HG03095 (cell line): ENCODE data around the gene PCSK4.
"Not testable (repeated sequence)": the region's sequence is repeated elsewhere in the genome, so short reads cannot be mapped to it uniquely, and the experiment has no call there.

ENCODE experiments used
- ATAC-seq: cut with Tn5 transposase; IDR thresholded peaks from one replicate; pipeline ENCODE4 v1.9.1; 2021; ENCODE audit warnings: moderate library complexity; ENCODE audit not compliant: unreplicated experiment

The PCSK4 gene

DNA sequence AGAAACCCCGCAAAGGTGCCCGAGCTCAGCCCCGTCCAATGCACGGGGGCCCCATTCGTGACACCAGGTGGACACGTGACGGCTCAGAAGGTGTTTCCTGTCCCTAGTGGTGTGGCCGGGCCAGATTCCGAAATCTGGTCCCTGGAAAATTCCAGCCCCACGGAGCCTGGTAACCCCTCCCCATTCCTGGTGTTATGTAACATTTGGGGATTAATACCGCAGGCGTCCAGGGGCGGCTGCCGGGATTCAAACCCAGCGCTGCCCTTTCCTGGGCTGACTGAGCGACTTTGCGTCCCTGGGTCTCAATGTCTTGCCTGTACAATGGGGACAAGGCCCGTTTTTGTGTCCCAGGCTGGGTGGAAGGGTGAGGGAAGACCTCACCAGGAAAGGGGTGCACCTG, 32.7 kb upstream of the PCSK4 start:
- no peak for ATAC-seq

GRCh38 chr19:1522061-1522460, 31.9 kb upstream of the PCSK4 start:
- ATAC-seq: no peak

DNA sequence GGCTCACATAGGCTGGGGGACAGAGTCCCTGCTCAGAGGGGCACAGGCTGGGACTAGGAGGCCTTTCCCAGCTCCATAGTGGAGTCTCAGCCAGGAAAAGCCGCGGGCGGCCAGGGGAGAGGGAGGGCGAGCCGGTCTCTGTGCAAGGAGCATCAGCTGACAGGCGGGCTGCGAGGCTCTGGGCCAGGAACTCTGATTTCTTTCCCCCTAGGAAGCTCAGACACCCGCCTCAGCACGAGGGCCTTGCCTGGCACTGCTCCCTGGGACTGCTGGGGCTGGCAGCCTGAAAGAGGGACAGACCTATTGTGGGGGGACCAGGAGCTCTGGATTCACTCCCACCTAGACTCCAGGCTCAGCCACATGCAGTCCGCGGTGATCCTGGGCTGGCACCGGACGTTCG, 31.5 kb upstream of the PCSK4 start:
- ATAC-seq: no peak

- ATAC-seq: no peak
Observed at GRCh38 chr19:1520203-1520780, 30.1 kb upstream of the PCSK4 start.

DNA sequence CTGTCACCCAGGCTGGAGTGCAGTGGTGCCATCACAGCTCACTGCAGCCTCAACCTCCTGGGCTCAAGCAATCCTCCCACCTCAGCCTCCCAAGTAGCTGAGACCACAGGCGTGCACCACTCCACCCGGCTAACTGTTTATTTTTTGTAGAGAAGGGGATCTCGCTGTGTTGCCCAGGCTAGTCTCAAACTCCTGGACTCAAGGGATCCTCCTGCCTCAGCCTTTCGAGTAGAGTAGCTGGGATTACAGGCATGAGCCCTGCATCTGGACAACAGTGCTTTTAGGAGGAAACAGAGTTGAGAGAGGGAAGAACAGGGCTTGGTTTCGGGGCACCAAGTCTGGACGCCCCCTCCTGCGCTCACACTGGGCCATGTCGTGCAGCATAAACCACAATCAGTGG, 29.7 kb upstream of the PCSK4 start:
- not testable (repeated sequence) for ATAC-seq

DNA sequence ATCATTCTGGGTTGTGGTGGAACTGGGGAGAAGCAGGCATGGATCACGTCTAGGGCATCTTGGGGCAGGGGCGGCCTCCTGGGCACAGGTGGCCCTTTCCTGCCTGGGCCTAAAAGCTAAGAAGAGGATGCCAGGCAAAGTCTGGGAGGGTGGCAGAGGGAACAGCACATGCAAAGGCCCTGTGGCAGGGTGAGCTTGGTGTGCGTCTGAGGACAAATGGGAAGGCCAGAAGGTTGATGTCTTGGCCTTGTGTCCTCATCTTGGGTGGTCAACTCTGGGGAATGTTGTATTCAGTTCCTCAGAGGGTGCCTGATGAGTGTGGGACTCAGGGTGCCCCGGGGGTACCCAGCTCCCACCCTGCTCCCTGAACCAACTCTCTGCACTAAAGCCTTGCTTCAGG, 28.3 kb upstream of the PCSK4 start:
- no peak for ATAC-seq

GRCh38 chr19:1516395-1516753, 26.2 kb upstream of the PCSK4 start:
- no peak for ATAC-seq

DNA sequence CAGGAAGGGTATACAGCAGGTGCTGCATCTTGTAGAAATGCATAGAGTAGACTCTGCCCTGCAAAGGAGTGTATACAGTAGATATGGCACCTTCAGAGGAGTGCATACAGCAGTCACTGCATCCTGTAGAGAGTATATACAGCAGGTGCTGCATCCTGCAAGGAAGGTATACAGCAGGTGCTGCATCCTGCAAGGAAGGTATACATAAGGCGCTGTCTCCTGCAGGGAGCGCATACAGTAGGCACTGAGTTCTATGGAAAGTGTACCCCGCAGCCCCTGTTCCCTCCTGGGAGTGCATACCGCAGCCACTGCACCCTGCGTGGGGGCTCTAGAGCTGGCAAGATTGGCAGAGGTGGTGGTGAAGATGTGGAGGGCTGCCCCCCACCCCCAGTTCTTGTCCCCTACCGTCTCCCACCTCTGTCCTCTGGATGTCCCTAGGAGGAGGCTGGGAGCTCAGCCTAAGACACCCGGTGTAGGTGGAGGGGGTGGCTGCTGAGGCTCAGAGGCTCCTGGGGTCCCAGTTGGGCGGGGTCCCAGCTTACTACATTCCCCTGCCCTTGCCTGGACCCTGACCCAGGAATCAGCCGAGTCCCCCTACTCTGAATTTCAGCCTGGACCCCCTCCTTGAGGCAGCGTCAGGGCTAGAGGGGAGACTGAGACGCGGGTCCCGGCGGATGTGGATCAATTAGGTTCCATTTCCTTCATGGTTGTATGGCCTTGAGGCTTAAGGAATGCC, 25.0 kb upstream of the PCSK4 start:
- no peak for ATAC-seq

DNA sequence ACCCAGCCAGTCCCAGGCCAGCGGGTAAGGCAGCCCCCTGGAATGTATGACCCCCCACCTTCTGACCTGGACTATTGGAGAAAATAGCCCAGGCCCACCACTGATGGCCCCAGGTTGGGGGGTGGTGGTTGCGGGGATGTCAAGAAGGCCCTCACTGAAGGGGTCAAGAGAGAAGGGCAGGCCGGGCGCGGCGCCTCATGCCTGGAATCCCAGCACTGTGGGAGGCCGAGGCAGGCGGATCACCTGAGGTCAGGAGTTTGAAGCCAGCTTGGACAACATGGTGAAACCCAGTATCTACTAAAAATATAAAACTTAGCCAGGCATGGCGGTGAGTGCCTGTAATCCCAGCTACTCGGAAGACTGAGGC, 24.1 kb upstream of the PCSK4 start:
- ATAC-seq: no peak

- ATAC-seq: no peak
Observed at GRCh38 chr19:1513499-1514294, 23.5 kb upstream of the PCSK4 start.

DNA sequence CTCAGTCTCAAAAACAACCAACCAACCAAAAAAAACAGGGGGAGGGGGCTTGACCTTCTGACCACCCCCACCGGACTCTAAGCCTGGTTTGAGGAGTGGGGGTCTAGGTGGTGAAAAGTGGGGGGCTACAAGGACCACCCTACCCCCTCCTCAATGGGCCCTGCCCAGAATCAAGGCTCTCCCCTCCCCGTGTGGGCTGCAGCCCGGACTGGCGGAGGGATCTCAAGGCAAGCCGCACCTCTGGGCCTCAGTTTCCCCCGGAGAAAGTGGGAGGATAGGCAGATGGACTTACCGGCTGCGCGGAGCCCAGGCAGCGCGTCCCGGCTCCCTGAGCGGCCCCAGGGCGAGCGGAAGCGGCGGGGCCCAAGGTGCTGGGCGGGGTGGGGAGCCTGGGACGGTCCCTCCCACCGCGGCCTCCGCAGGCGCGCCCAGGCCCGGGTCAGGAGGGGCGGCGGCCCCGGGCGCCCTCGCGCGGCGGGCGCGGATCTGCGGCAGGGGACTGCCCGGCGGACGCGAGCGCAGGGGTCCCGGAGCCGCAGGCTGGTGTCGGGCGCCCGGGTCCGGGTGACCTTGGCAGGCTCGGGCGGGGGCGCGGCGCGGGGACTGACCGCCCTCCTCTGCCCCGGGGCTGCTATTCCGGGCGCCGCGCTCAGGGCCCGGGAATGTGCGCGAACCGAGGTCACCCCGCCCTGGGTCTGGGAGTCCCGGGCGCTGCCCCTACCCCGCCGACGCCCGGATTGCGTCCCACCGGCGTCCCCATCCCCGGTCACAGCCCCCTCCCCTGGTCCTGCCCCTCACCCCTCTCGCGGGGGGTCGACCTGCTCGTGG, 22.7 kb upstream of the PCSK4 start, which contains the start of gene ADAMTSL5:
TSS of gene ADAMTSL5 (minus strand) at position 349 of the 828 bp plus-strand sequence. CDS start 2,076 bp downstream, outside the sequence.
- no peak for ATAC-seq

- ATAC-seq: no peak
Observed at GRCh38 chr19:1511318-1512317, 21.5 kb upstream of the PCSK4 start.

- no peak for ATAC-seq
Observed at GRCh38 chr19:1510807-1511206, 20.7 kb upstream of the PCSK4 start.

DNA sequence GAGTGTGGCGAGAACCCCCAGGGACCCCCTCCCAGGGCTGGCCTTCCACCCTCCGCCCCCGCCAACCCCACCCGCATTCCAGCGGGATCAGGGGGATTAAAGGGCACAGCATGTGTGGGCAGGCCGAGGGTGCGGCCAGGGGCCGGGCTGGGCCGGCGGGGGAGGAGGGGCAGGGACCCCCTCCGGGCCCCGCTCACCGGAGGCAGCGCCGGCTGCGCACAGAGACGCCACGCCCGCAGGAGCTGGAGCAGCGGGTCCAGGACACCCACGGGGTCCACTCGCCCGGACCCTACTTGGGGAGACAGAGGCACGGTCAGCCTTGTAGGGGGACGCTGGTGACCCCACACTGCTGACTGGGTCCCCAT, 20.3 kb upstream of the PCSK4 start:
- ATAC-seq: no peak

- no peak for ATAC-seq
Observed at GRCh38 chr19:1509602-1510441, 19.7 kb upstream of the PCSK4 start.

DNA sequence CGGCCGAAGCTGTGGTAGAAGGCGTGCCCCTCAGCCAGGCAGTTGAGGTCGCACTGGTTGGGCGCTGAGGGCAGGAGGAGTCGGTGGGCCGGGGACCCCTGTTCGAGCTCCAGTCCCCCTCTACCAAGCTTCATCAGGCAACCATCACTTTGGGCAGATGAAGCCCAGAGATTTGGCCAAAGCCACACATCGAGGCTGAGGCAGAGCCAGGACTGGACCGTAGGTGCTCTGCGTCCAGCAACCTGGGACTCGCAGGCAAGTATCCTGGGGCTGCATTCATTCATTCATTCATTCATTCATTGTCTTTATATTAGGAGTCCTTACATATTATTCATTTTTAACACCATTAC, 18.3 kb upstream of the PCSK4 start:
- no peak for ATAC-seq

DNA sequence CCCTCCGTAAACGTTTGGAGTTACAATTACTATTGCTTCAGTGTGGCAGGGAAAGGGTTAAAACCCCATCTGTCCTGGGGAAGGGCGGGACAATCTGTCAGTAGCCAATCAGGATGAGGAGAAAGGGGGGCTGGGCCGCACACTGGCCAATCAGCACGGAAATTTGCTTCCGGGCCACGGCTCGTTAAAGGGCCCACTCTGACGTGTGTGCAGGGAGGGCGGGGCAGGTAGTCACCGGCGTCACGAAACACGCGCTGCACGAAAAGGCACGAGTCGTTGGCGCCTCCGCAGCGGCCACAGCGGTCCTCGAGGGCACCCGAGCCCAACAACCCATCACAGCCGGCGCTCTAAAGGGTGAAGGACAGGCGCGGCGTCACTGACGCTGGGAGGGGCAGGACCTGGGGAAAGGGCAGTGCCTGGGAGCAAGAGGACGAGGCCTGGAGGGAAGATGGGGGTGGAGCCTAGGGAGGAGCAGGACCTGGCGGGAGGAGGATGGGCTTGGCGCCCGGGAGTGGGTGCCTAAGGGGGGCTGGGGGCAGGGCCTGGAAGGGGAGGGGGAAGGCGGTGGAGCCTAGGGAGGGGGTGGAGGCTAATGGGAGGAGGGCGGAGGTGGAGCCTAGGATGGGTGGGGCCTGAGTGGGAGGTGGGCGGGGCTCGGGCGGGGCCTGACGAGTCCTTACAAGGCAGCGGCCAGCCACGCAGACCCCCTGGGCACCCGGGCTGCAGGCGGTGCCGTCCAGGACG, 17.8 kb upstream of the PCSK4 start:
- no peak for ATAC-seq

- ATAC-seq: no peak
Observed at GRCh38 chr19:1507192-1507660, 17.1 kb upstream of the PCSK4 start.
